Measurements from ENCODE around the gene OSER1. TPM values are rescaled to one million over a fixed set of nuclear protein-coding genes. Genes with fewer than 3 reads are reported as not detected.
A peak's percentile ranks its signal among the peaks of the same experiment; 100 is the strongest.

OSER1 gene
- total and polyA plus RNA-seq, 5 donors from 2014 or later: 48.4 to 137 (median 68.8) TPM

GRCh38 chr20:44223721-44224120 lies 13.2 kb upstream of the OSER1 start:
- peaks cover 5 to 27% (median 20%) of the 10 kb centered on the region in 4 donors for H3K4me1 Mint-ChIP-seq
- no peaks in the 10 kb centered on the region for H3K27me3 Mint-ChIP-seq
- H3K9me3 Mint-ChIP-seq: no peaks in the 10 kb centered on the region

DNA sequence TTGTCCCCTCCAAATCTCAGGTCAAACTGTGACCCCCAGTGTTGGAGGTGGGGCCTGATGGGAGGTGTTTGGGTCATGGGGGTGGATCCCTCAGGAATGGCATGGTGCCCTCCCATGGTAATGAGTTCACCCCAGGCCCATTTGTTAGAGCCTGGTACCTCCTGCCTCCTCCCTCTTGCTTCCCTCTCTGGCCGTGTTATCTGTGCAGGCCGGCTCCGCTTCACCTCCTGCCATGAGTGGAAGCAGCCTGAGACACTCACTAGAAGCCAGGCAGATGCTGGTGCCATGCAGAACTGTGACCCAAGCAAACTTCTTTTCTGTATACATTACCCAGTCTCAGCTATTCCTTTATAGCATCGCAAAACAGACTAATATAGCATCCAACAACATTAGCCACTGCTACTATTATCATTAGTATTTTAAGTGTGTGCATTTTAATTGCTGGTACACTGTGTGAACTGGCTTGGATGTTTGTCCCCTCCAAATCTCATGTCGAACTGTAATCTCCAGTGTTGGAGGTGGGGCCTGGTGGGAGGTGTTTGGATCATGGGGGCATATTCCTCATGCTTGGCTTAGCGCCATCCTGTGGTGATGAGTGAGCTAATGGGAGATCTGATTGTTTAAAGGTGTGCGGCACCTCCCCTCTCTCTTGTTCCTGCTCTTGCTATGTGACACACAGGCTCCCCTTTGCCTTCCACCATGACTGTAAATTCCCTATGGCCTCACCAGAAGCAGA lies 12.2 kb upstream of the OSER1 start:
- DNase-seq (no peak), ATAC-seq (ENCODE audit: low read depth in 2 of 2) (no peak)
- no peak overlapping the region for H3K4me3 Mint-ChIP-seq
- Histone ChIP-seq H3K9me3 (ENCODE audit: control insufficient read depth in 2 of 2, low read length in 2 of 2) (no peaks in the 10 kb centered on the region), H3K27me3 (ENCODE audit: control insufficient read depth, insufficient read depth, low read length) (no peaks in the 10 kb centered on the region), H3K36me3 (ENCODE audit: control insufficient read depth, insufficient read depth, low read length) (no peaks in the 10 kb centered on the region), H3K27ac (ENCODE audit: insufficient read depth, low read length, poor library complexity, severe bottlenecking) (no peak overlapping the region), H3K4me3 (ENCODE audit: low read depth, low read length) (no peak overlapping the region), H3K4me1 (ENCODE audit: control insufficient read depth, insufficient read depth, low read length, poor library complexity, severe bottlenecking) (peaks cover 23% of the 10 kb centered on the region)
- no peaks in the 10 kb centered on the region for H3K27me3 Mint-ChIP-seq
- peaks cover 15 to 36% (median 28%) of the 10 kb centered on the region in 4 donors for H3K4me1 Mint-ChIP-seq
- no peaks in the 10 kb centered on the region for H3K36me3 Mint-ChIP-seq
- peak overlapping the region; percentile 10 to 85 (median 68) for H3K27ac Mint-ChIP-seq
- H3K9me3 Mint-ChIP-seq: no peaks in the 10 kb centered on the region

More at GRCh38 chr20:44223721-44224120, 13.2 kb upstream of the OSER1 start:
- DNase-seq (no peak), ATAC-seq (ENCODE audit: low read depth in 2 of 2) (no peak)
- Histone ChIP-seq H3K4me1 (ENCODE audit: control insufficient read depth, insufficient read depth, low read length, poor library complexity, severe bottlenecking) (peaks cover 15% of the 10 kb centered on the region), H3K36me3 (ENCODE audit: control insufficient read depth, insufficient read depth, low read length) (no peaks in the 10 kb centered on the region), H3K27me3 (ENCODE audit: control insufficient read depth, insufficient read depth, low read length) (no peaks in the 10 kb centered on the region), H3K27ac (ENCODE audit: insufficient read depth, low read length, poor library complexity, severe bottlenecking) (no peak overlapping the region), H3K4me3 (ENCODE audit: low read depth, low read length) (no peak overlapping the region), H3K9me3 (ENCODE audit: control insufficient read depth in 2 of 2, low read length in 2 of 2) (no peaks in the 10 kb centered on the region)
- peak overlapping the region in 1 of 3 donors; percentile 68 for H3K27ac Mint-ChIP-seq
- no peak overlapping the region for H3K4me3 Mint-ChIP-seq
- no peaks in the 10 kb centered on the region for H3K36me3 Mint-ChIP-seq

DNA sequence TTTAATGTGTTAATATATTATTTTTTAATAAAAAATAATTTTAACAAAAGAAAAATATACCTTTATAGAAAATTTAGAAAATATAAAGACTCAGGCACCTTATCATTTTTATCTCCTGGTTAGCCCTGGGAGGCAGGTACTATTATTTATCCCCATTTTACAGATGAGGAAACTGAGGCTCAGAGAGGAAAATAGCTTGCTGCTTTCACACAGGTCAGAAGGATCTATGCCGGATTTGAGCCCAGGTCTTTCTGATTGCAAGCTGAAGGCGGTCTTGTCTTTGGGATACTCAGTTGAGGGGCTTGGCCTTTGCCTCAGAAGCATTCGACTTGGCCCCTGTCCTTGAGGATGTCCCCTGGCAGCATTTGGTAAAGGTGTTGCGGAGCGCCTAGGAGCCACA lies 11.5 kb upstream of the OSER1 start:
- no peaks in the 10 kb centered on the region for H3K27me3 ChIP-seq (ENCODE audit: control insufficient read depth, insufficient read depth, low read length)
- peaks cover 31% of the 10 kb centered on the region for H3K4me1 ChIP-seq (ENCODE audit: control insufficient read depth, insufficient read depth, low read length, poor library complexity, severe bottlenecking)
- H3K4me3 ChIP-seq (ENCODE audit: low read depth, low read length): no peak overlapping the region
- no peak for DNase-seq
- ATAC-seq (ENCODE audit: low read depth in 2 of 2): no peak
- no peaks in the 10 kb centered on the region for H3K27me3 Mint-ChIP-seq
- peak overlapping the region in 1 of 3 donors; percentile 68 for H3K27ac Mint-ChIP-seq
- H3K36me3 Mint-ChIP-seq: no peaks in the 10 kb centered on the region
- no peaks in the 10 kb centered on the region for H3K36me3 ChIP-seq (ENCODE audit: control insufficient read depth, insufficient read depth, low read length)
- no peak overlapping the region for H3K4me3 Mint-ChIP-seq
- no peaks in the 10 kb centered on the region for H3K9me3 Mint-ChIP-seq
- no peak overlapping the region for H3K27ac ChIP-seq (ENCODE audit: insufficient read depth, low read length, poor library complexity, severe bottlenecking)
- peaks cover 22 to 44% (median 35%) of the 10 kb centered on the region in 4 donors for H3K4me1 Mint-ChIP-seq
- H3K9me3 ChIP-seq (ENCODE audit: control insufficient read depth in 2 of 2, low read length in 2 of 2): no peaks in the 10 kb centered on the region

- H3K27me3 Mint-ChIP-seq: no peaks in the 10 kb centered on the region
- H3K4me3 Mint-ChIP-seq: peak overlapping the region in 2 of 4 donors; percentile 60 to 78
- H3K9me3 Mint-ChIP-seq: no peaks in the 10 kb centered on the region
- H3K27ac Mint-ChIP-seq: peak overlapping the region; percentile 92 to 95 (median 93)
- no peaks in the 10 kb centered on the region for H3K27me3 ChIP-seq (ENCODE audit: control insufficient read depth, insufficient read depth, low read length)
- no peak overlapping the region for H3K4me3 ChIP-seq (ENCODE audit: low read depth, low read length)
- H3K4me1 Mint-ChIP-seq: peaks cover 22 to 48% (median 36%) of the 10 kb centered on the region in 4 donors
- H3K4me1 ChIP-seq (ENCODE audit: control insufficient read depth, insufficient read depth, low read length, poor library complexity, severe bottlenecking): peaks cover 32% of the 10 kb centered on the region
- H3K36me3 Mint-ChIP-seq: no peaks in the 10 kb centered on the region
- H3K36me3 ChIP-seq (ENCODE audit: control insufficient read depth, insufficient read depth, low read length): no peaks in the 10 kb centered on the region
- DNase-seq: no peak
- no peaks in the 10 kb centered on the region for H3K9me3 ChIP-seq (ENCODE audit: control insufficient read depth in 2 of 2, low read length in 2 of 2)
- ATAC-seq (ENCODE audit: low read depth in 2 of 2): no peak
- H3K27ac ChIP-seq (ENCODE audit: insufficient read depth, low read length, poor library complexity, severe bottlenecking): no peak overlapping the region
These were observed 10.9 kb upstream of the OSER1 start for GRCh38 chr20:44221368-44221954.

DNA sequence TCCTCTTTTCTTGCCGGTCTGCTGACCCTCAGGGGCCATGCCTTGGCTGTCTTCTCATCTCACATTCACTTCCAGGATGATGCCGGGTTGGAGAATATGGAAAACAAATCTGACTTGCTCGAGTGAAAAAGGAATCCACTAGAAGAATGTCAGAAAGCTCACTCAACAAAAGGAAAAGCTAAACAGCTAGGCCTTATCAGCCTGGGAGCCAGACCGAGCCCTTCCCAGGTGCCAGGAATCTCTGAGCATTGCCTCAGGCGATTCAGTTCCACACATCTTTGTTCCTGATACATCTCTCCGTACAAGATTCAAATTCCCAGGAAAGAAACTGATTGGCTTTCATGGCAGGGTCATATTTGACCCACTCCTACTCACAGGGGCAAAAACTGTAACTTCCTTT lies 9.2 kb upstream of the OSER1 start:
- Histone ChIP-seq H3K4me3 (ENCODE audit: low read depth, low read length) (peak overlapping the region; percentile 19), H3K27ac (ENCODE audit: insufficient read depth, low read length, poor library complexity, severe bottlenecking) (peak overlapping the region; percentile 79), H3K27me3 (ENCODE audit: control insufficient read depth, insufficient read depth, low read length) (no peaks in the 10 kb centered on the region), H3K36me3 (ENCODE audit: control insufficient read depth, insufficient read depth, low read length) (peaks cover 3% of the 10 kb centered on the region), H3K4me1 (ENCODE audit: control insufficient read depth, insufficient read depth, low read length, poor library complexity, severe bottlenecking) (peaks cover 32% of the 10 kb centered on the region), H3K9me3 (ENCODE audit: control insufficient read depth in 2 of 2, low read length in 2 of 2) (no peaks in the 10 kb centered on the region)
- ATAC-seq (ENCODE audit: low read depth in 2 of 2) (no peak), DNase-seq (no peak)
- H3K27me3 Mint-ChIP-seq: peaks cover 5% of the 10 kb centered on the region
- H3K36me3 Mint-ChIP-seq: peaks cover 11% of the 10 kb centered on the region
- peak overlapping the region; percentile 93 to 99 (median 95) for H3K27ac Mint-ChIP-seq
- H3K4me1 Mint-ChIP-seq: peaks cover 32 to 60% (median 42%) of the 10 kb centered on the region in 4 donors
- no peaks in the 10 kb centered on the region for H3K9me3 Mint-ChIP-seq
- H3K4me3 Mint-ChIP-seq: peak overlapping the region in 3 of 4 donors; percentile 79 to 84 (median 80)

GRCh38 chr20:44219170-44219730 lies 8.7 kb upstream of the OSER1 start:
- Histone ChIP-seq H3K36me3 (ENCODE audit: control insufficient read depth, insufficient read depth, low read length) (peaks cover 3% of the 10 kb centered on the region), H3K4me3 (ENCODE audit: low read depth, low read length) (peak overlapping the region; percentile 85), H3K4me1 (ENCODE audit: control insufficient read depth, insufficient read depth, low read length, poor library complexity, severe bottlenecking) (peaks cover 32% of the 10 kb centered on the region), H3K27me3 (ENCODE audit: control insufficient read depth, insufficient read depth, low read length) (no peaks in the 10 kb centered on the region), H3K27ac (ENCODE audit: insufficient read depth, low read length, poor library complexity, severe bottlenecking) (peak overlapping the region; percentile 79), H3K9me3 (ENCODE audit: control insufficient read depth in 2 of 2, low read length in 2 of 2) (no peaks in the 10 kb centered on the region)
- Mint-ChIP-seq H3K27ac (peak overlapping the region; percentile 93 to 99 (median 95)), H3K4me3 (peak overlapping the region; percentile 79 to 92 (median 82)), H3K9me3 (no peaks in the 10 kb centered on the region), H3K4me1 (peaks cover 32 to 64% (median 45%) of the 10 kb centered on the region in 4 donors), H3K36me3 (peaks cover 11% of the 10 kb centered on the region), H3K27me3 (peaks cover 5% of the 10 kb centered on the region)
- ATAC-seq (ENCODE audit: low read depth in 2 of 2) (peak in 1 of 2 donors; percentile 9), DNase-seq (peak; percentile 8 to 45 (median 44))

DNA sequence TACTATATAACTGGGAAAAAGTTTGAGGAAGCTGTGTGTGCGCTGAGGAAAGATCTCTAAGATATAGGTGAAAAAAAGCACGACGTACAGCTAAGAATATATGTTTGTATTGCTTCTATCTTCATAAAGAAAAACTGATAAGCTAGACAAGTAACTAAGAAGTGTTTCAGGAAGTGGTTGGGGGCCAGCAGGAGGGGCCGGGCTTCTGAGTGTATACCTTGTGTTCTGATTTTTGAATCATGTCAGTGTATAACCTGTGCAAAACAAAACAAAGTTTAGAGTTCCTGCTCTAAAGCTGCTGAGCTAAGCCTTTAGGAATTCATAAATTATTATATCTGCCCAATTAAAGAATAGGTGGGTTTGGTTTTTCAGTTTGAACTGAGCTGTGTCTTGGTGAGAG lies 7.9 kb upstream of the OSER1 start:
- Mint-ChIP-seq H3K27me3 (peaks cover 5% of the 10 kb centered on the region), H3K4me1 (peaks cover 32 to 69% (median 48%) of the 10 kb centered on the region in 4 donors), H3K4me3 (peak overlapping the region; percentile 79 to 92 (median 82)), H3K9me3 (no peaks in the 10 kb centered on the region), H3K27ac (peak overlapping the region; percentile 93 to 99 (median 95)), H3K36me3 (peaks cover 11% of the 10 kb centered on the region)
- ATAC-seq (ENCODE audit: low read depth in 2 of 2) (peak; percentile 78 to 79), DNase-seq (peak; percentile 37 to 78 (median 72))
- Histone ChIP-seq H3K4me1 (ENCODE audit: control insufficient read depth, insufficient read depth, low read length, poor library complexity, severe bottlenecking) (peaks cover 32% of the 10 kb centered on the region), H3K27me3 (ENCODE audit: control insufficient read depth, insufficient read depth, low read length) (no peaks in the 10 kb centered on the region), H3K9me3 (ENCODE audit: control insufficient read depth in 2 of 2, low read length in 2 of 2) (no peaks in the 10 kb centered on the region), H3K27ac (ENCODE audit: insufficient read depth, low read length, poor library complexity, severe bottlenecking) (peak overlapping the region; percentile 79), H3K4me3 (ENCODE audit: low read depth, low read length) (peak overlapping the region; percentile 85), H3K36me3 (ENCODE audit: control insufficient read depth, insufficient read depth, low read length) (peaks cover 3% of the 10 kb centered on the region)
